Cardiac fibroblast (primary cell): Measurements from ENCODE around the gene SH2D1B.
"Not testable (repeated sequence)": the region's sequence is repeated elsewhere in the genome, so short reads cannot be mapped to it uniquely, and the experiment has no call there.

Experiments
- DNase-seq, 2 donors: peaks; one replicate each; pipeline versions ENCODE4 v3.0.0 to v3.0.0-alpha.2; 2010; ENCODE audit warnings: low read depth in 2 of 2
- H3K4me3 ChIP-seq, 2 donors: replicated peaks in 1 of 2; 1 replicate in 1 of 2; 2 replicates in 1 of 2; pipeline ENCODE4 v1.5.1; 2011; ENCODE audit warnings: low read depth in 2 of 2, low read length in 2 of 2, mild to moderate bottlenecking in 2 of 2, moderate library complexity in 1 of 2
- CTCF ChIP-seq: IDR thresholded peaks from one replicate; pipeline ENCODE4 v1.5.1; 2011; ENCODE audit warnings: low read depth, mild to moderate bottlenecking, low read length, inconsistent platforms

Gene SH2D1B

GRCh38 chr1:162422662-162423375 is 10.9 kb upstream of the SH2D1B start:
- DNase-seq = no peak
- TF ChIP-seq CTCF = no peak
- H3K4me3 ChIP-seq = no peak overlapping the region

GRCh38 chr1:162421258-162422164 is 9.6 kb upstream of the SH2D1B start:
- peak in 1 of 2 donors; percentile 16 for DNase-seq
- no peak overlapping the region for H3K4me3 ChIP-seq
- no peak for TF ChIP-seq CTCF

GRCh38 chr1:162420120-162420519 is 8.2 kb upstream of the SH2D1B start:
- no peak for TF ChIP-seq CTCF
- peak in 1 of 2 donors; percentile 24 for DNase-seq
- H3K4me3 ChIP-seq = no peak overlapping the region

GRCh38 chr1:162419450-162419931 is 7.6 kb upstream of the SH2D1B start:
- DNase-seq = not testable (repeated sequence)

GRCh38 chr1:162418584-162418983 is 6.6 kb upstream of the SH2D1B start:
- DNase-seq, H3K4me3 ChIP-seq: not testable (repeated sequence)

More at GRCh38 chr1:162419450-162419931, 7.6 kb upstream of the SH2D1B start:
- not testable (repeated sequence) for H3K4me3 ChIP-seq

GRCh38 chr1:162417650-162418049 is 5.7 kb upstream of the SH2D1B start:
- DNase-seq = no peak
- H3K4me3 ChIP-seq = no peak overlapping the region
- no peak for TF ChIP-seq CTCF

GRCh38 chr1:162416909-162417308 is 5.0 kb upstream of the SH2D1B start:
- no peak for TF ChIP-seq CTCF
- H3K4me3 ChIP-seq = no peak overlapping the region
- no peak for DNase-seq
